Activated T-cell treated with anti-CD3 and anti-CD28 coated beads for 4 hours (primary cell): Measurements from ENCODE around the gene LZIC.

Source experiments
- DNase-seq: peaks from one replicate; pipeline ENCODE4 v3.0.0-alpha.2; 2020

The LZIC gene

DNA sequence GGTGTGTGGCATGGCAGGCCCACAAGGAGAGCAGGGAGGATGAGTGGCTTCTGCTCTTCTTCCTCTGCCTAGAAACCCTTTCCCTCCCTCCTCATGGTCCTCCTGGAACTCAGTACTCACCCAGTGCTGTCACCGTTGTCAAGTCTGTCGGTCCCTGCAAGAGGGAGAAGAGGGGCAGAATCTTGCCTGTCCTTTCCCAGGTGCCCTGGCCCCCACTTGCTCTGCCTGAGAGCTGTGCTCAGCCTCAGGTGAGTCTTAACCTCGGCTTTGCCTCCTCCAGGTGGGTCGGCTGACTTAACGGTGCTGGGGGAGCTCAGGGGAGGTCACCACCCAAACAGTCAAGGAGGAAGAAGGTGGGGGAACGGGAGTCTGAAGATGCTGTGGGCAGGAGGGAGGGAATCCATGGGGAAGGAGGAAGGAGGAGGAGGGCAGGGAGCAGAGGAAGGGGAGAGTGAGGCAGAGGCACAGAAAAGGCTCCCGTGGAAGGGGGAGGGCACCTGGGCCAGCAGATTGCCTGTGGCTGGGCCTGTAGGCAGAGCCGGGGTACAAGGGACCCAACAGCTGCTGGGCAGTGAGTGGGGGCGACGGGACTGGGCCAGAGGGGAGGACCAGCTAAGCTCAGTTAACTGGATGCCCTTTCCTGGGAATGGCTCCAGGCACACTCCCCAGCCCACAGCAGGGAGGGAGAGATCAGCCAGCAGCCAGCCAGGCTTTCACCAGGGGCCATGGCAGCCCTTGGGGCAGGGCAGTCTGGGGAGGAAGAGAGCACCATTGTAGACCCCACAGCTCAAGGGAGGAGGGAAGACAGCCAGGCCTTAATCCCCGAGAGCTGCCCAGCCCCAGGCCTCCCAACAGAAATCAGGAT is 59.4 kb downstream of the LZIC start:
- DNase-seq: no peak

DNA sequence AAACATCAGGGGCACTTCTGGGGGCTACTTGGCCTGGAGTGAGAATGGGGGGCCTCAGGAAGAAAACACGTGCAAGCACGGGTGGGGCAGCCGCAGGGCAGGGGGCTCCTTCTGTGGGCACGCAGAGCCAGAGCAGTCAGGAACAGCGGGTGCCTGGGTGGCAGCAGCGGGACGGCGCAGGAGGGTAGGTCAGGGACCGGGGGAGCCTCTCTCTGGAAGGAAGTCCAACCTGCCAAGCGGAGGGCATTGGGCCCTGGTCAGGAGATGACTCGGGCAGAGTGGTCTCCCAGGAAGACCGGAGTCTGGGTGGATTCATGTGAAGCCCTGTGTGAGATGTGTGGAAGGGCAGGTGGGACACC is 60.3 kb downstream of the LZIC start:
- DNase-seq: no peak

DNA sequence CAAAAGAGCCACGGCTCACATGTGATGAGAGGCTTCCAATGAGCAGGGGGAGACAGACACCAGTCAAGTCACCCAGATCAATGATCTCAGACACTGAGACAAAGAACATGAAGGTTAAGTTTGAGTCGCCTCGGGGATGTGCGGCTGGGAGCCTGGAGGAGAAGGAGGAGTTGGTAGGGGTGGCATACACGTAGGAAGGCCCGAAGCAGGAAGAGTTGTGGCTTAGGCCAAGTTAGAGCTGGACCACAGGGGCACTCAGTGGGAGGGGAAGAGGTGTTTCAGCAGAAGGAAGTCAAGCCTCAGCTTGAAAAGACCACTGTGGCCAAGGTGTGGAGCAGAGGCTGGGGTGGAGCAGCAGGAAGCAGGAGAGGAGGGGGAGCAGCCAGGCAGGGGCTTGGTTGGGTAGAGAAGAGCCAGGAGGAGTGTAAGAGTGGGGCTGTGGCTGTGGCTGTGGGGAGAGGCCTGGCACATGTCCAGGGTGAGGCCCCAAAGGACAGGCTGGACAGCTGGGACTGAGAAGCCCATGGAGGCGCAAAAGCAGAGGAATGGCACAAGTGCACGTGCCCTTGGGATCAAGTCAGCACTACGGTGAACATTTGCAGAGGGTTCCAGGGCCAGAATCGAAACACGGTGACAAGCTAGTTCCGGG is 60.8 kb downstream of the LZIC start:
- no peak for DNase-seq

DNA sequence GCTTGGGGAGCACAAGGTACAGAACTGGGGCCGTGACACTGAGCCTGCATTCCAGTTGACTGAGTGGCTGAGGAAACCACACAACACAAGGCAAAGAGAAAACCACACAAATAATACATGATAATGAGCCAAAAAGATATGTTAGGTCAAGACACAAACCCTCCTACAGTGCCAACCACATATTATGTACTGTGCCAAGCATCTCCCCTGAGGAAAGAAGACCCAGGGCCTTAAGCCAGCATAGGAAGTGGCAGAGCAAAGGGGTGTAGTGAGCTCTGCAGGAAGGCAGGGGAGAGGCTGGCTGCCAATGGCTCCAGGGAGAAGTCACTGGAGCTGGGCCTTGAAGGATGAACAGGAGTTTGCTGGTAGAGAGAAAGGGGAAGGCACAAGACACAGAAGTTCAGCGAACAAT is 61.3 kb downstream of the LZIC start:
- DNase-seq: no peak
